H1 (cell line): Measurements from ENCODE around the gene SLIT3. TPM values are rescaled to one million over a fixed set of nuclear protein-coding genes. Genes with fewer than 3 reads are reported as not detected.

Experiments
- CTCF ChIA-PET: fragments of 300-600 bp; sonication (Branson Sonifier 250); formaldehyde crosslinking; loops from one replicate; lab custom pipeline; 2021; ENCODE audit not compliant: partially characterized antibody; lab: Charles Lee
- POLR2A ChIA-PET: fragments of 300-600 bp; sonication (Branson Sonifier 250); formaldehyde crosslinking; loops from one replicate; lab custom pipeline; 2021; ENCODE audit warnings: inconsistent platforms; ENCODE audit not compliant: partially characterized antibody; lab: Charles Lee
- DNase-seq, 2 experiments: peaks; one replicate each; pipeline versions ENCODE4 v3.0.0 to v3.0.0-alpha.2; 2010 to 2022; ENCODE audit warnings: low spot score in 2 of 2, low read depth in 1 of 2, mixed read lengths in 1 of 2
- FAIRE-seq: peaks from 2 replicates; lab custom pipeline; 2011; peaks lifted over from hg19 to GRCh38; lab: Jason Lieb, UNC
- H2AFZ ChIP-seq: 2 replicates; pipeline ENCODE4 v1.8.1; 2012; ENCODE audit warnings: low read length, inconsistent platforms
- H2AK5ac ChIP-seq: 2 replicates; pipeline ENCODE4 v1.6.1; 2013; ENCODE audit warnings: low read depth, low read length
- H2BK120ac ChIP-seq: replicated peaks from 2 replicates; pipeline ENCODE3; 2013; ENCODE audit warnings: low read depth, low read length, inconsistent platforms
- H2BK12ac ChIP-seq: 2 replicates; pipeline ENCODE4 v1.6.1; 2013; ENCODE audit warnings: low read depth, low read length
- H2BK15ac ChIP-seq: 2 replicates; pipeline ENCODE4 v1.6.1; 2013; ENCODE audit warnings: low read length
- H2BK20ac ChIP-seq: 2 replicates; pipeline ENCODE4 v1.6.1; 2013; ENCODE audit warnings: low read length
- H2BK5ac ChIP-seq: 2 replicates; pipeline ENCODE4 v1.6.1; 2013; ENCODE audit warnings: low read depth, low read length
- H3K14ac ChIP-seq: 2 replicates; pipeline ENCODE4 v1.6.1; 2013; ENCODE audit warnings: inconsistent platforms; ENCODE audit not compliant: insufficient read length
- H3K18ac ChIP-seq: 2 replicates; pipeline ENCODE4 v1.6.1; 2013; ENCODE audit warnings: low read length; ENCODE audit errors: extremely low read depth
- H3K23ac ChIP-seq: 2 replicates; pipeline ENCODE4 v1.6.1; 2013; ENCODE audit warnings: inconsistent platforms; ENCODE audit not compliant: insufficient read length
- H3K23me2 ChIP-seq: 2 replicates; pipeline ENCODE4 v1.6.1; 2013; ENCODE audit warnings: low read depth, low read length
- H3K27ac ChIP-seq: 2 replicates; pipeline ENCODE4 v1.6.1; 2011; ENCODE audit warnings: low read depth, low read length, inconsistent platforms
- H3K27me3 ChIP-seq, 4 experiments: replicated peaks in 1 of 4; 1 replicate in 1 of 4; 2 replicates in 3 of 4; pipeline versions ENCODE4 v1.6.1 to v1.8.1; 2011 to 2013; ENCODE audit warnings: low read length in 3 of 4, mild to moderate bottlenecking in 3 of 4, inconsistent platforms in 2 of 4, mixed read lengths in 2 of 4, moderate library complexity in 1 of 4; ENCODE audit not compliant: control insufficient read depth in 3 of 4, insufficient read depth in 3 of 4; ENCODE audit errors: extremely low read depth in 1 of 4
- H3K36me3 ChIP-seq, 4 experiments: 2 replicates each; pipeline versions ENCODE4 v1.6.1 to v1.8.1; 2011 to 2013; ENCODE audit warnings: mild to moderate bottlenecking in 4 of 4, low read length in 3 of 4, moderate library complexity in 2 of 4, control low read depth in 1 of 4, inconsistent platforms in 1 of 4; ENCODE audit not compliant: insufficient read depth in 4 of 4, control insufficient read depth in 2 of 4
- H3K4ac ChIP-seq: replicated peaks from 2 replicates; pipeline ENCODE3; 2013; ENCODE audit warnings: low read length, low read depth, mixed read lengths, inconsistent platforms; ENCODE audit not compliant: insufficient read length
- H3K4me1 ChIP-seq, 4 experiments: replicated peaks in 1 of 4; 1 replicate in 1 of 4; 2 replicates in 3 of 4; pipeline versions ENCODE4 v1.6.1 to v1.8.1; 2011 to 2013; ENCODE audit warnings: low read length in 3 of 4, inconsistent platforms in 2 of 4, mixed read lengths in 1 of 4; ENCODE audit not compliant: insufficient read depth in 4 of 4, control insufficient read depth in 3 of 4
- H3K4me2 ChIP-seq, 2 experiments: 2 replicates each; pipeline versions ENCODE4 v1.6.1 to v1.8.1; 2011 to 2013; ENCODE audit warnings: low read depth in 2 of 2, low read length in 2 of 2, control low read depth in 1 of 2, inconsistent platforms in 1 of 2, mild to moderate bottlenecking in 1 of 2; ENCODE audit not compliant: insufficient read depth in 1 of 2
- H3K4me3 ChIP-seq, 4 experiments: fragments of 200-600, 300-600 bp in 1 of 4; sonication (generic), shearing (Covaris generic), sonication (Bioruptor Twin) in 1 of 4; 2 replicates each; pipeline versions ENCODE4 v1.5.1 to v1.8.1; 2011 to 2016; ENCODE audit warnings: low read length in 4 of 4, low read depth in 3 of 4, control low read depth in 2 of 4, inconsistent platforms in 2 of 4, mild to moderate bottlenecking in 2 of 4, mixed read lengths in 1 of 4, moderate library complexity in 1 of 4; ENCODE audit not compliant: insufficient read depth in 2 of 4; ENCODE audit errors: extremely low read depth in 1 of 4
- H3K56ac ChIP-seq: replicated peaks from 2 replicates; pipeline ENCODE3; 2013; ENCODE audit warnings: low read depth, mild to moderate bottlenecking, mixed read lengths, low read length, inconsistent platforms; ENCODE audit not compliant: insufficient read length
- H3K79me1 ChIP-seq: 2 replicates; pipeline ENCODE4 v1.6.1; 2013; ENCODE audit warnings: low read depth, low read length, control low read depth
- H3K79me2 ChIP-seq, 2 experiments: 2 replicates each; pipeline versions ENCODE4 v1.6.1 to v1.8.1; 2012 to 2013; ENCODE audit warnings: low read length in 2 of 2, mild to moderate bottlenecking in 2 of 2, inconsistent platforms in 1 of 2; ENCODE audit not compliant: insufficient read depth in 2 of 2, control insufficient read depth in 1 of 2
- H3K9ac ChIP-seq, 4 experiments: replicated peaks in 1 of 4; 1 replicate in 1 of 4; 2 replicates in 3 of 4; pipeline versions ENCODE4 v1.6.1 to v1.8.1; 2011 to 2013; ENCODE audit warnings: low read depth in 3 of 4, low read length in 3 of 4, control low read depth in 2 of 4, mild to moderate bottlenecking in 2 of 4, moderate library complexity in 2 of 4, inconsistent platforms in 1 of 4; ENCODE audit errors: extremely low read depth in 1 of 4
- H3K9me3 ChIP-seq, 2 experiments: 2 replicates each; pipeline versions ENCODE4 v1.6.1 to v1.8.1; 2012 to 2013; ENCODE audit warnings: mild to moderate bottlenecking in 2 of 2, moderate library complexity in 2 of 2, control low read depth in 1 of 2, inconsistent platforms in 1 of 2, low read depth in 1 of 2, low read length in 1 of 2, mixed read lengths in 1 of 2; ENCODE audit not compliant: insufficient read depth in 2 of 2
- H4K20me1 ChIP-seq, 2 experiments: replicated peaks in 1 of 2; 2 replicates each; pipeline versions ENCODE3 to v1.8.1; 2011 to 2013; ENCODE audit warnings: inconsistent platforms in 2 of 2, low read length in 2 of 2, mild to moderate bottlenecking in 1 of 2; ENCODE audit not compliant: insufficient read depth in 2 of 2, control insufficient read depth in 1 of 2
- H4K5ac ChIP-seq: 2 replicates; pipeline ENCODE4 v1.6.1; 2013; ENCODE audit warnings: low read length, low read depth, mixed read lengths, inconsistent platforms; ENCODE audit not compliant: insufficient read length
- H4K8ac ChIP-seq: 2 replicates; pipeline ENCODE4 v1.8.0; 2013; ENCODE audit warnings: mild to moderate bottlenecking, moderate library complexity, low read length, inconsistent platforms; ENCODE audit not compliant: insufficient read depth; ENCODE audit errors: extremely low read depth
- H4K91ac ChIP-seq: replicated peaks from 2 replicates; pipeline ENCODE3; 2013; ENCODE audit warnings: low read length, mixed read lengths, inconsistent platforms; ENCODE audit not compliant: insufficient read length
- ATF2 ChIP-seq: IDR thresholded peaks from 2 replicates; pipeline ENCODE4 v1.6.1; 2012; ENCODE audit warnings: low read length, inconsistent platforms
- E2F6 ChIP-seq: IDR thresholded peaks from 2 replicates; pipeline ENCODE4 v1.6.1; 2012; ENCODE audit warnings: inconsistent platforms
- GABPA ChIP-seq: IDR thresholded peaks from 2 replicates; pipeline ENCODE4 v1.6.1; 2011; ENCODE audit warnings: mild to moderate bottlenecking, low read length, moderate library complexity, borderline replicate concordance; ENCODE audit not compliant: insufficient read depth
- JUND ChIP-seq: IDR thresholded peaks from 2 replicates; pipeline ENCODE4 v1.6.1; 2011; ENCODE audit warnings: mild to moderate bottlenecking, improper control_type of control experiment, low read length
- KDM4A ChIP-seq: IDR thresholded peaks from one replicate; pipeline ENCODE4 v1.7.1; 2012; ENCODE audit warnings: low read depth, mild to moderate bottlenecking, moderate library complexity, low read length, inconsistent platforms; ENCODE audit not compliant: severe bottlenecking
- RAD21 ChIP-seq, 2 experiments: IDR thresholded peaks in 1 of 2; conservative IDR thresholded peaks in 1 of 2; 2 replicates each; pipeline ENCODE4 v1.6.1; 2011; ENCODE audit warnings: low read depth in 2 of 2, low read length in 2 of 2, improper control_type of control experiment in 1 of 2, inconsistent platforms in 1 of 2, mild to moderate bottlenecking in 1 of 2, moderate library complexity in 1 of 2
- WGBS, 2 experiments: shearing (Covaris generic) in 1 of 2; methylation state at CpG; one replicate each; pipeline versions ENCODE4 v1.1.6 to v1.1.7; 2013 to 2015; ENCODE audit warnings: low lambda C conversion rate in 2 of 2, mixed read lengths in 2 of 2, inconsistent platforms in 1 of 2, low coverage in 1 of 2, missing lambda C conversion rate in 1 of 2; ENCODE audit not compliant: insufficient replicate concordance in 2 of 2, insufficient coverage in 1 of 2, insufficient read length in 1 of 2; ENCODE audit errors: extremely low coverage in 1 of 2, missing lambda C conversion rate in 1 of 2; 5-methylcytosine and 5-hydroxymethylcytosine counted together
- polyA plus RNA-seq, 7 experiments: library from polyadenylated mRNA; depleted of rRNA in 3 of 7; stranded (reverse) in 5 of 7; unstranded in 2 of 7; fragments of >200 nt in 5 of 7; fragments of 200-250 nt in 2 of 7; gene quantifications; 1 replicate in 5 of 7; 2 replicates in 1 of 7; 4 replicates in 1 of 7; pipeline versions ENCODE4 v1.2.1 to v1.2.3, GENCODE V29; 2011 to 2013; ENCODE audit warnings: missing spikeins in 2 of 7, mixed read lengths in 2 of 7
- total RNA-seq: library from RNA; stranded (reverse); fragmentation: NEBNext Ultra II Directional; extraction: Animal tissue kit (Norgen Biotek cat#: 25700); gene quantifications from 2 replicates; pipeline ENCODE4 v1.2.1, GENCODE V29; 2021

SLIT3 gene
- total and polyA plus RNA-seq, 2 of the 8 experiments (the other 6 are each of a cell fraction or from before 2014, with no cell fraction given): 1.1 to 1.2 TPM

- H4K8ac ChIP-seq: no peak overlapping the region
- TF ChIP-seq E2F6 (no peak), ATF2 (no peak), GABPA (no peak), JUND (no peak), RAD21 (IDR thresholded peaks at IDR 0.05 in 1 of 2, conservative IDR thresholded peaks at IDR 0.05 in 1 of 2; ENCODE audit: low read depth in 2 of 2, low read length in 2 of 2) (no peak), KDM4A (no peak)
- no peak overlapping the region for H3K56ac ChIP-seq
- DNase-seq (no peak), FAIRE-seq (no peak)
- no peak overlapping the region for H2BK120ac ChIP-seq
- H3K79me1 ChIP-seq: no peaks in the 10 kb centered on the region
- no peak overlapping the region for H3K4me3 ChIP-seq
- H2AK5ac ChIP-seq: no peak overlapping the region
- H3K27me3 ChIP-seq: peaks cover 7 to 32% (median 23%) of the 10 kb centered on the region in 4 experiments
- H2BK5ac ChIP-seq: no peak overlapping the region
- 88% methylated on average over 14 of the region's 14 CpGs; no CpG with 5 or more reads in 1 of the 2 experiments for WGBS, 2 experiments
- POLR2A ChIA-PET: no interaction called here
- no peak overlapping the region for H2BK15ac ChIP-seq
- no peak overlapping the region for H3K4ac ChIP-seq
- no peaks in the 10 kb centered on the region for H3K79me2 ChIP-seq
- H3K18ac ChIP-seq: no peak overlapping the region
- no peak overlapping the region for H2BK12ac ChIP-seq
- no peaks in the 10 kb centered on the region for H3K9me3 ChIP-seq
- H3K36me3 ChIP-seq: no peaks in the 10 kb centered on the region
- no peak overlapping the region for H2BK20ac ChIP-seq
- no peak overlapping the region for H3K14ac ChIP-seq
- no peak overlapping the region for H4K5ac ChIP-seq
- peaks cover 10% of the 10 kb centered on the region for H3K23me2 ChIP-seq
- H4K91ac ChIP-seq: no peak overlapping the region
- H3K4me1 ChIP-seq: peaks cover 0 to 8% (median 5%) of the 10 kb centered on the region in 4 experiments; a peak in 5 of 7 replicates
- no peak overlapping the region for H3K27ac ChIP-seq
- no peak overlapping the region for H3K9ac ChIP-seq
- CTCF ChIA-PET: interaction anchor here (0.8 to 1.5 kb wide), 3 partner anchors 8 to 350 kb away, joined by 3 to 4 read pairs (median 3); no protein-coding TSS in a partner anchor
- H3K23ac ChIP-seq: no peak overlapping the region
- H4K20me1 ChIP-seq: no peaks in the 10 kb centered on the region
- no peak overlapping the region for H3K4me2 ChIP-seq
- H2AFZ ChIP-seq: no peak overlapping the region
Observed at GRCh38 chr5:169296419-169297143, 4.4 kb downstream of the SLIT3 start.
